Measurements from ENCODE around the gene GDPD4. TPM values are rescaled to one million over a fixed set of nuclear protein-coding genes. Genes with fewer than 3 reads are reported as not detected.

GDPD4 gene
- total RNA-seq, 1 donor from 2014 or later, result not detected

DNA sequence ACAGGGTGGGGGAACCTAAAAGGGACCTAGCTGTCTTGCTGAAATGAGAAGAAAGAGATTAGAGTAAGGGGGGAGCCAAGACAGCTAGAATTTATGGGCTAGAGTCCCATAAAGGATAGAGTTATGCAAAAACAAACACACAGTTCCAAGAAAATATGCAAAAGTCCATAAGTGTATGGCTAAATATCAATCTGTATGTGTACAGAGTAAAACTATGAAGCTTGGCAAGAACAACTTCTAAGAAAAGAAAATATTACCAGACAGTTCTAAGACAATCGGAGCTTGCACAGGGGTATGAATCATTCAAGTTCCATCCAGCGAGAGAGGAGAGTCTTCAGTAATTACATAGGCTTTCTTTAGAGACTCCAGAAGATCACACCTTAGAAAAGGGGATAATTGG lies 41.8 kb downstream of the GDPD4 start:
- no peaks in the 10 kb centered on the region for H3K27me3 ChIP-seq (ENCODE audit: low read depth)
- no peak for ATAC-seq
- no peak overlapping the region for H3K4me3 ChIP-seq
- intact Hi-C loops (cut with DNase I), result no loop called here
- no peaks in the 10 kb centered on the region for H3K36me3 ChIP-seq
- no peak for DNase-seq
- TF ChIP-seq, protein P1, sequence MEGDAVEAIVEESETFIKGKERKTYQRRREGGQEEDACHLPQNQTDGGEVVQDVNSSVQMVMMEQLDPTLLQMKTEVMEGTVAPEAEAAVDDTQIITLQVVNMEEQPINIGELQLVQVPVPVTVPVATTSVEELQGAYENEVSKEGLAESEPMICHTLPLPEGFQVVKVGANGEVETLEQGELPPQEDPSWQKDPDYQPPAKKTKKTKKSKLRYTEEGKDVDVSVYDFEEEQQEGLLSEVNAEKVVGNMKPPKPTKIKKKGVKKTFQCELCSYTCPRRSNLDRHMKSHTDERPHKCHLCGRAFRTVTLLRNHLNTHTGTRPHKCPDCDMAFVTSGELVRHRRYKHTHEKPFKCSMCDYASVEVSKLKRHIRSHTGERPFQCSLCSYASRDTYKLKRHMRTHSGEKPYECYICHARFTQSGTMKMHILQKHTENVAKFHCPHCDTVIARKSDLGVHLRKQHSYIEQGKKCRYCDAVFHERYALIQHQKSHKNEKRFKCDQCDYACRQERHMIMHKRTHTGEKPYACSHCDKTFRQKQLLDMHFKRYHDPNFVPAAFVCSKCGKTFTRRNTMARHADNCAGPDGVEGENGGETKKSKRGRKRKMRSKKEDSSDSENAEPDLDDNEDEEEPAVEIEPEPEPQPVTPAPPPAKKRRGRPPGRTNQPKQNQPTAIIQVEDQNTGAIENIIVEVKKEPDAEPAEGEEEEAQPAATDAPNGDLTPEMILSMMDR (IDR thresholded peaks at IDR 0.05), result no peak
- peaks cover 18% of the 10 kb centered on the region for H3K9me3 ChIP-seq
- H3K27ac ChIP-seq, result no peak overlapping the region
- no peaks in the 10 kb centered on the region for H3K4me1 ChIP-seq

DNA sequence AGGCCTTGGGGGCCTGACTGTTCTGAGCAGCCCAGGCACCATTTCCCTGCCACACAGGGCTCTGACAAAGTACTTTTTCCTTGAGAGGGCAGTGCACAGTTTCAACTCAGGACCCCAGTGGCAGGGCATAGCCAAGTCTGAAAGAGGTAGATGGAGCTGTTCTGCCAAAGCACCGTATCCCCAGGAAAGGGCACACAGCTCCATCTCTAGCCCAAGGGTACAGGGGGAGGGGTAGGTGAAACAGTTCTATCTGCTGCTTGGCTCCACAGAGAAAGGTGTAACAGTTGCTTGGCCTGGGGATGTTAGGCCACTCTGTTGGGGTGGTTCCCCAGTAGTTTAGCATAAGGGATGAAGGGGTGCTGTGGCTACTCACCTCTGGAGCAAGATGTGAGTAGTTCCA lies 47.8 kb downstream of the GDPD4 start:
- H3K27ac ChIP-seq, result no peak overlapping the region
- no peak for ATAC-seq
- TF ChIP-seq, protein P1 (IDR thresholded peaks at IDR 0.05), result no peak

DNA sequence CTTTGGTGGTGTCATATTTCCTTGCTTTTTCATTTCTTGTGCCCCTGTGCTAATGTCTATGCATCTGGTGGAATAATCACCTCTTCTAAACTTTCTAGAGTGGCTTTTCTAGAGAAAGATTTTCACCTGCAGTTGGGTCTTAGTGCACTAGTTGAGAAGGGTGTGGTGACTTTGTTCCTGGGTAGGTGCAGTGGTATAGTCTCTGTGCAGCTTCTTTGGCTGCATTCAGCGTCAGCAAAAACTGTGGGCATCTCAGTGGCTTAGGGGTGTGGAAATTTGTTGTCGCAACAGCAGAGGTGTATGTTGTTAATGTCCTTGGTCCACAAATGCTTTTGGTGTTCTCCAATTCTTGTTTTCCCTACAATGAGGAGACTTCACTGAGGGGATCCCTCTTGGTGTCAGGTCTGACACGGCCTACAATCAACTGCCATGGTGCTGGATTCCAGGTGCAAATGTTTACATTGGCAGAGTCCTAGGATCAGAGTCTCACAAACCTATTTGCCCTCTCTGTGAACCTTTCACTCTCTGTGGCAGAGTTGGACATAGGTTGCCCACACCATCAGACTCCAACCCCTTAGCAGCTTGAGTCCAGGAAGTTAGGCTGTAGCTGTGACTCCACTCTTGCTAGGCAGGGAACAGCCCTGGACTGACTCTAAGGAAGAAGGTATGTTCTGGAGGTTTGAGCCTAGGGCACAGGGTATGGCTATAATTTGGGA lies 48.8 kb downstream of the GDPD4 start:
- no peak overlapping the region for H3K27ac ChIP-seq
- H3K27me3 ChIP-seq (ENCODE audit: low read depth), result no peaks in the 10 kb centered on the region
- intact Hi-C loops (cut with DNase I), result no loop called here
- H3K9me3 ChIP-seq, result no peaks in the 10 kb centered on the region
- no peak for ATAC-seq
- H3K4me3 ChIP-seq, result no peak overlapping the region
- TF ChIP-seq, protein P1 (IDR thresholded peaks at IDR 0.05), result no peak
- no peaks in the 10 kb centered on the region for H3K4me1 ChIP-seq
- no peaks in the 10 kb centered on the region for H3K36me3 ChIP-seq
- no peak for DNase-seq

More for the DNA sequence above, 47.8 kb downstream of the GDPD4 start:
- H3K9me3 ChIP-seq, result no peaks in the 10 kb centered on the region
- DNase-seq, result no peak
- no peaks in the 10 kb centered on the region for H3K36me3 ChIP-seq
- intact Hi-C loops (cut with DNase I), result no loop called here
- H3K27me3 ChIP-seq (ENCODE audit: low read depth), result no peaks in the 10 kb centered on the region
- no peaks in the 10 kb centered on the region for H3K4me1 ChIP-seq
- H3K4me3 ChIP-seq, result no peak overlapping the region

DNA sequence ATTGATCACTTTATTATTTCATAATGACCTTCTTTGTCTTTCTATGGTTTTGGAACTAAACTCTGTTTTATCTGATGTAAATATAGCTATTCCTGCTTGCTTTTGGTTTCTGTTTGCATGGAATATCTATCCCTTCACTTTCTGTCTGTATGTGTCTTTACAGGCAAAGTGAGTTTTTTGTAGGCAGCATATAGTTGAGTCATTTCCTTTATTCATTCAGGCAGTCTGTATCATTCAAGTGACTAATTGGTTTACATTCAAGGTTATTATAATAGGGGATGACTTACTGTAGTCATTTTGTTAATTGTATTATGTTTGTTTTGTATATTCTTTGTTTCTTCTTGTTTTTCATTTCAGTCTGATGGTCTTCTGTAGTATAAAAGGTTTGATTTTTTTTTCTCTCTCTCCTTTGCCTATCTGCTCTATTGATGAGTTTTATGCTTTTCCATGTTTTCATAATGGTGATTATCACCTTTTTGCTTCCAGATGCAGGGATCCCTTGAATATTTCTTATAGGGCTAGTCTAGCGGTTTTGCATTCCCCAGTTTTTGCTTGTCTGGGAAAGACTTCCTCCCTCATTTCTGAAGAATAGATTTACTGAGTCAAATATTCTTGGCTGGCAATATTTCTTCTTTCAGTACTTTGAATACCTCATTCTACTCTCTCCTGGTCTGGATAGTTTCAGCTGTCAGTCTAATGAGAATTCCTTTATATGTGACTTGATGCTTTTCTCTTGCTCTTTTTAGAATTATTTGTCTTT lies 50.4 kb downstream of the GDPD4 start:
- Histone ChIP-seq H3K27ac (no peak overlapping the region), H3K4me1 (no peaks in the 10 kb centered on the region), H3K9me3 (no peaks in the 10 kb centered on the region), H3K27me3 (ENCODE audit: low read depth) (no peaks in the 10 kb centered on the region), H3K4me3 (no peak overlapping the region), H3K36me3 (no peaks in the 10 kb centered on the region)
- ATAC-seq (no peak), DNase-seq (no peak)
- TF ChIP-seq, protein P1 (IDR thresholded peaks at IDR 0.05), result no peak
- intact Hi-C loops (cut with DNase I), result no loop called here

DNA sequence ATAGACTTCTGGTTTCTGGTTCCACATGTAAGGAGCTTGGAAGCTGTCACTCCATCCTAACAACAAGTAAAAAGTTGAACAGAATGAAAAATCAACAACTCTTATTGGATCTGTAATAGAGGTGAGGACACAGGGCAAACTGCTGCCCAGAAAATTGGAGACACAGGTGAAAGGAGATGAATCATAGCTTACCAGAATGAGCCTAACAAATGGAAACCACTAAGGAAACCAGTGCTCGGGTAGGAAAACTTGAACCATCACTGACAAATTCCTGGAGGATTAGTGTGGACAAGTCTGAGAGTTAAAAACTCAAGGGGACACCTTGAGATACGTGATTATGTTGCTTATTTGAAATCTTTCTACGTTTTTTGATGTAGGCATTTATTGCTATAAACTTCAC lies 52.1 kb downstream of the GDPD4 start:
- Histone ChIP-seq H3K27ac (no peak overlapping the region), H3K4me3 (no peak overlapping the region), H3K36me3 (no peaks in the 10 kb centered on the region), H3K4me1 (no peaks in the 10 kb centered on the region), H3K27me3 (ENCODE audit: low read depth) (no peaks in the 10 kb centered on the region), H3K9me3 (no peaks in the 10 kb centered on the region)
- ATAC-seq, result no peak
- intact Hi-C loops (cut with DNase I), result no loop called here
- DNase-seq, result no peak
- TF ChIP-seq, protein P1 (IDR thresholded peaks at IDR 0.05), result no peak
